Measurements from ENCODE around the gene MKI67. TPM values are rescaled to one million over a fixed set of nuclear protein-coding genes. Genes with fewer than 3 reads are reported as not detected.

MKI67 gene
- total RNA-seq, 2 donors from 2014 or later: 141 to 270 TPM

DNA sequence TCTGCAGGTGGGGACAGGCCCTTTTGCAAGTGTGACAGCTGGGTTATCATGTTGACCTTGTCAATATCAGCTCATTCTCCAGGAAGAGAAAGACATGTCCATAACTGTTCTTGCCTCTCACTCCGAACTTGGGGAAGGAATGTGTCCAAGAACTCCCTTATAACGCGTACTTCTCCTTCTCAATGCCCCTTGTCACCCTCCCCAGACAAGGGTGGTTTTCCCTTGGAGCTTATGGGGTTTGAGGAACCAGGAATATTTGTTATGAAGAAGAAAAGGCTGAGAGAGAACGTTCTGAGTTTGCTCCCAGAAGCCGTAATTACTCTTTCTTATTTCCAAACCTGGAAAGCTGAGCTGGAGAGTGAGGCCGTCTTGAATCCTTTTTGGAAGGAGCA, 77.4 kb downstream of the MKI67 start:
- Mint-ChIP-seq H3K27me3 (no peaks in the 10 kb centered on the region), H3K27ac (peak overlapping the region; percentile 98), H3K36me3 (peaks cover 8% of the 10 kb centered on the region), H3K4me3 (peak overlapping the region; percentile 98), H3K4me1 (ENCODE audit: low read depth in 2 of 2) (peaks cover 56 to 67% of the 10 kb centered on the region in 2 donors), H3K9me3 (no peaks in the 10 kb centered on the region)
- DNase-seq (ENCODE audit: low spot score) (no peak), ATAC-seq (no peak)

DNA sequence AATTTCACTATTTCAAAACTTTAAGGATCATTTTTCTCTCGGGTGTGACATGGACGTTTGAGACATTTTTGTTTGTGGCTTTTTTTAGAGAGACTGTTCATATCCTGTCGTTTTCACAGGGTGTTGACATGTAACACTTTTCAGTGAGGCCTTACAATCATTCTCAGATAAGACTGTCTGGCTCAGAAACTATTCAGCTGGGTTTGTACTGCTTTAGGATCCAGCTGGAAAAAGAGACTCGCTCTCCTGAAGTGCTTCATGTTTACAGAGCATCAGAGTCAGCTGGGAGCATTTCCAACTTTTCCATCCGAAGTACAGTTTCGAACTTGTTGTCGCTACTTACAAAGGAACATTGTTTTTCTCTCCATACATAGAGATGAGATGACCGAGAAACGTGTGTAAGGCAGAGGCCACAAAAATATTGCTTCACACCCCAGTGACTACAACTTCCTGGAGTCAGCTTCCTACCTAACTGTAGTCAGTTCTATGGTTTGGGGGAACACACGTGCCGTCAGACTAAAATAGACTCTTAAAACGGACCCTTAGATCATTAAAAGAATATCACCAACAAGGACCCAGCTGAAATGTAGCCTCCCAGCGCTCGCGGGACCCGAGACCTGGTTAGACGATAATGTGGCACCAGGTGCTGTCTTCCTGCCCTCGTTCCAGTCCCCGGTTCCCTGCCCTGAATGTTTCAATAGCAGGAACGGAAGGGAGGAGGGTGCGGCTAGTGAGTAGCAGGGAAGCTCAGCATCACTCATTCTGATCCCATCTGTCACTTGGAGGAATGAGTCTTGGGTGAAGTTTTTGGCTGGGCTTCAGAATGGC, 78.0 kb downstream of the MKI67 start:
- H3K4me1 Mint-ChIP-seq (ENCODE audit: low read depth in 2 of 2): peaks cover 56 to 64% of the 10 kb centered on the region in 2 donors
- H3K4me3 Mint-ChIP-seq: peak overlapping the region; percentile 98
- peaks cover 8% of the 10 kb centered on the region for H3K36me3 Mint-ChIP-seq
- H3K27me3 Mint-ChIP-seq: no peaks in the 10 kb centered on the region
- H3K9me3 Mint-ChIP-seq: no peaks in the 10 kb centered on the region
- ATAC-seq (peak; percentile 71 to 72), DNase-seq (ENCODE audit: low spot score) (peak; percentile 66)
- peak overlapping the region; percentile 98 for H3K27ac Mint-ChIP-seq

DNA sequence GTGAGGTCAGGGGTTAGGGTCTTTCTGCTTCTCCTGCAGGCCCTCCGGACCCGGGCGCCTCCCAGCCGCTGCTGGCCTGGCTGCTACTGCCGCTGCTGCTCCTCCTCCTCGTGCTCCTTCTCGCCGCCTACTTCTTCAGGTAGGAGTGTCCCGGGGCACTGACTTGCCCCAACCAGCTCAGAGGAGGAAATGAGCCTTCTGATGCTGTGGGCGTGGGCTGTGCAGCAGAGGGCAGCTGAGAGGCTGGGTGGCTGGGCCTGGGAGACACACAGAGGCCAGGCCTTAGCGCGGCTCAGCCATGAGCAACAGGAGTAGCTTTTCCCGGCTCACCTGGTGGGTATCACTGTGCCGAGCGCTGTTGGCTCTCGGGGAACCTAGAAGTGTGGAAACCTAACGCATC, 78.9 kb downstream of the MKI67 start:
- Mint-ChIP-seq H3K4me1 (ENCODE audit: low read depth in 2 of 2) (peaks cover 56 to 63% of the 10 kb centered on the region in 2 donors), H3K36me3 (peaks cover 8% of the 10 kb centered on the region)

DNA sequence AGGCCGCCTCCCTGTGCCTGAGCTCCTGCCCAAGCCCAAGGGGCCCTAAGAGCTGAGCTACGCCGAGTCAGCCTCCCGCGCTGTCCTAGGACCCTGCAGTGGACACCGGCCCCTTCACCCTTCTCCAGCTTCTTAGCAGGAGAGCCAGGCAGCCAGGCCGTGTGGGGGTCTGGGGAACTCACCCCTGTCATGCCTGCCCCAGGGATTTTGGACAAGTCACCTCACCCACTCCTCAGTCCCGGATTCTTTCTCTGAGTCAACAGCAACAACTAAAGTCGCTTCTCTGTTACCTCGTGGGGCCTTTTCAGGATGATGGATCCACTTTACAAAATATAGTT, 79.3 kb downstream of the MKI67 start:
- Mint-ChIP-seq H3K36me3 (peaks cover 8% of the 10 kb centered on the region), H3K4me3 (peak overlapping the region; percentile 98), H3K27ac (peak overlapping the region; percentile 98), H3K9me3 (no peaks in the 10 kb centered on the region), H3K27me3 (no peaks in the 10 kb centered on the region), H3K4me1 (ENCODE audit: low read depth in 2 of 2) (peaks cover 56 to 63% of the 10 kb centered on the region in 2 donors)
- peak; percentile 57 for DNase-seq (ENCODE audit: low spot score)
- no peak for ATAC-seq

More for the DNA sequence above, 78.9 kb downstream of the MKI67 start:
- Mint-ChIP-seq H3K4me3 (peak overlapping the region; percentile 98), H3K9me3 (no peaks in the 10 kb centered on the region), H3K27me3 (no peaks in the 10 kb centered on the region), H3K27ac (peak overlapping the region; percentile 98)
- DNase-seq (ENCODE audit: low spot score) (peak; percentile 91), ATAC-seq (peak; percentile 96)

Other genes with a start within 250 kb of the MKI67 start
- gene CLRN3, start 233.5 kb downstream of the MKI67 start, total RNA-seq: not detected
- gene PTPRE, start 219.3 kb downstream of the MKI67 start, total RNA-seq: 100 to 1,000 TPM in 1 of 2 donors, 10 to 100 TPM in 1; 65.1 to 147 TPM